PC-3 (cell line): ENCODE measurements around the gene PHKA1. TPM values are rescaled to one million over a fixed set of nuclear protein-coding genes. Genes with fewer than 3 reads are reported as not detected.
A peak's percentile ranks its signal among the peaks of the same experiment; 100 is the strongest.
"Not testable (repeated sequence)": the region's sequence is repeated elsewhere in the genome, so short reads cannot be mapped to it uniquely, and the experiment has no call there.

Experiments used
- ATAC-seq: fragments of 200-7000 bp; cut with Tn5 transposase; 2 replicates; pipeline ENCODE4 v1.9.1; 2020; ENCODE audit warnings: mild to moderate bottlenecking, moderate library complexity
- BruUV-seq: library from RNA; stranded (reverse); fragments of 400-500 nt; replicated peaks from 2 replicates; lab custom pipeline; 2021; lab: Mats Ljungman, UMichigan
- CTCF ChIA-PET: fragments of 300-600 bp; sonication (Branson Sonifier 250); formaldehyde crosslinking; loops from one replicate; lab custom pipeline; 2022; ENCODE audit warnings: antibody characterized with exemption; lab: Charles Lee
- POLR2A ChIA-PET: fragments of 300-600 bp; sonication (Branson Sonifier 250); formaldehyde crosslinking; loops from one replicate; lab custom pipeline; 2022; ENCODE audit warnings: antibody characterized with exemption; ENCODE audit not compliant: unreplicated experiment; lab: Charles Lee
- DNase-seq: peaks from one replicate; pipeline ENCODE4 v3.0.0-alpha.2; 2015
- H2AFZ ChIP-seq: fragments of 300-600 bp; sonication (generic); 2 replicates; pipeline ENCODE4 v1.6.0; 2016; ENCODE audit warnings: antibody characterized with exemption, low read length
- H3F3A ChIP-seq: fragments of 300-600 bp; sonication (generic); one replicate; pipeline ENCODE4 v1.6.0; 2017; ENCODE audit warnings: antibody characterized with exemption, low read length, control low read depth, mild to moderate bottlenecking; ENCODE audit not compliant: unreplicated experiment
- H3K27ac ChIP-seq: fragments of 300-600 bp; sonication (generic); 2 replicates; pipeline ENCODE4 v1.5.1; 2016; ENCODE audit warnings: mild to moderate bottlenecking, low read length
- H3K27me3 ChIP-seq: fragments of 300-600 bp; sonication (generic); 2 replicates; pipeline ENCODE4 v1.6.1; 2016; ENCODE audit warnings: low read length, mixed read lengths
- H3K36me3 ChIP-seq: fragments of 300-600 bp; sonication (generic); 2 replicates; pipeline ENCODE4 v1.6.1; 2016; ENCODE audit warnings: low read depth, mixed run types, low read length, mixed read lengths
- H3K4me1 ChIP-seq: fragments of 300-600 bp; sonication (generic); 2 replicates; pipeline ENCODE4 v1.5.1; 2016; ENCODE audit warnings: low read length; ENCODE audit not compliant: insufficient read depth
- H3K4me2 ChIP-seq: fragments of 300-600 bp; sonication (generic); 2 replicates; pipeline ENCODE4 v1.6.0; 2016; ENCODE audit warnings: low read length
- H3K4me3 ChIP-seq: fragments of 300-600 bp; sonication (generic); 2 replicates; pipeline ENCODE4 v1.5.1; 2016; ENCODE audit warnings: mild to moderate bottlenecking, low read length, mixed read lengths
- H3K79me2 ChIP-seq: fragments of 300-600 bp; sonication (generic); 2 replicates; pipeline ENCODE4 v1.6.1; 2017; ENCODE audit warnings: low read length, mixed read lengths
- H3K9ac ChIP-seq: fragments of 300-600 bp; sonication (generic); 2 replicates; pipeline ENCODE4 v1.6.0; 2016; ENCODE audit warnings: mild to moderate bottlenecking, low read length
- H3K9me2 ChIP-seq: fragments of 300-600 bp; sonication (generic); replicated peaks from 2 replicates; pipeline ENCODE4 v1.6.1; 2016; ENCODE audit warnings: mixed run types, low read length, mixed read lengths
- H3K9me3 ChIP-seq: fragments of 300-600 bp; sonication (generic); 2 replicates; pipeline ENCODE4 v1.6.1; 2016; ENCODE audit warnings: low read length, mixed read lengths
- H4K20me1 ChIP-seq: fragments of 300-600 bp; sonication (generic); 2 replicates; pipeline ENCODE4 v1.6.1; 2016; ENCODE audit warnings: low read length, mixed read lengths
- CTCF ChIP-seq: fragments of 300-600 bp; sonication (generic); conservative IDR thresholded peaks from 2 replicates; pipeline ENCODE4 v1.5.1; 2017; ENCODE audit warnings: antibody characterized with exemption, low read depth, mild to moderate bottlenecking, low read length
- EZH2 ChIP-seq: fragments of 300-600 bp; sonication (generic); IDR thresholded peaks from one replicate; pipeline ENCODE4 v1.6.1; 2017; ENCODE audit warnings: antibody characterized with exemption, mild to moderate bottlenecking, low read length; ENCODE audit not compliant: unreplicated experiment
- EZH2phosphoT487 ChIP-seq: fragments of 300-600 bp; sonication (generic); IDR thresholded peaks from 2 replicates; pipeline ENCODE4 v1.6.1; 2018; ENCODE audit warnings: mild to moderate bottlenecking, antibody characterized with exemption, low read length, borderline replicate concordance
- intact Hi-C: fragments of 100-400 bp; cut with micrococcal nuclease; formaldehyde crosslinking; loops from 2 replicates; pipeline ENCODE4 v1.9.0; 2023
- total RNA-seq: library from RNA; depleted of rRNA; stranded (reverse); fragments of >200 nt; gene quantifications from 2 replicates; pipeline ENCODE4 v1.2.3, GENCODE V29; 2014

PHKA1 gene
- total RNA-seq, 1 experiment from 2014 or later = 28.5 TPM

GRCh38 chrX:72676465-72676864 lies 37.6 kb downstream of the PHKA1 start:
- Histone ChIP-seq H3K27me3 (no peaks in the 10 kb centered on the region), H3K79me2 (no peaks in the 10 kb centered on the region), H3K36me3 (peaks cover 21% of the 10 kb centered on the region), H3K9ac (no peak overlapping the region), H3K4me3 (no peak overlapping the region), H3K27ac (peak overlapping the region; percentile 57), H3K4me2 (peak overlapping the region; percentile 39), H3K9me3 (no peaks in the 10 kb centered on the region), H3K9me2 (no peaks in the 10 kb centered on the region), H2AFZ (no peak overlapping the region), H4K20me1 (no peaks in the 10 kb centered on the region), H3F3A (no peaks in the 10 kb centered on the region), H3K4me1 (peaks cover 15% of the 10 kb centered on the region)
- DNase-seq = peak; percentile 63
- intact Hi-C loops = no loop called here
- BruUV-seq = no TSS peak
- ChIA-PET POLR2A (no interaction called here), CTCF (no interaction called here)
- peak; percentile 70 for ATAC-seq
- no peak for TF ChIP-seq EZH2

- not testable (repeated sequence) for BruUV-seq
Observed at GRCh38 chrX:72673951-72674350, 40.2 kb downstream of the PHKA1 start.

GRCh38 chrX:72669508-72669907 lies 44.6 kb downstream of the PHKA1 start:
- POLR2A ChIA-PET, CTCF ChIA-PET, intact Hi-C loops, H3K27ac ChIP-seq, ATAC-seq, DNase-seq, H3K4me1 ChIP-seq, H3K79me2 ChIP-seq, H3K9ac ChIP-seq, H3K27me3 ChIP-seq, H3K4me2 ChIP-seq, H4K20me1 ChIP-seq, BruUV-seq, H3K4me3 ChIP-seq, H2AFZ ChIP-seq, H3K9me2 ChIP-seq, H3K9me3 ChIP-seq, H3F3A ChIP-seq: not testable (repeated sequence)
- peaks cover 20% of the 10 kb centered on the region for H3K36me3 ChIP-seq

More at GRCh38 chrX:72673951-72674350, 40.2 kb downstream of the PHKA1 start:
- H3K9me3 ChIP-seq, H3K79me2 ChIP-seq, H3K4me3 ChIP-seq, H3K9me2 ChIP-seq, CTCF ChIA-PET, ATAC-seq, DNase-seq, intact Hi-C loops, H3K9ac ChIP-seq, POLR2A ChIA-PET, H3K27me3 ChIP-seq, H4K20me1 ChIP-seq, H3K27ac ChIP-seq, H3K4me2 ChIP-seq, H3F3A ChIP-seq, H2AFZ ChIP-seq: not testable (repeated sequence)
- Histone ChIP-seq H3K36me3 (peaks cover 15% of the 10 kb centered on the region), H3K4me1 (peaks cover 15% of the 10 kb centered on the region)

- no peak for DNase-seq
- Histone ChIP-seq H3K4me3 (no peak overlapping the region), H3K9me3 (no peaks in the 10 kb centered on the region), H3K36me3 (peaks cover 7% of the 10 kb centered on the region), H4K20me1 (no peaks in the 10 kb centered on the region), H2AFZ (no peak overlapping the region), H3K9ac (no peak overlapping the region), H3K4me2 (no peak overlapping the region), H3K9me2 (no peaks in the 10 kb centered on the region), H3K27me3 (no peaks in the 10 kb centered on the region), H3K4me1 (no peaks in the 10 kb centered on the region), H3K79me2 (peaks cover 11% of the 10 kb centered on the region), H3K27ac (no peak overlapping the region), H3F3A (no peaks in the 10 kb centered on the region)
- CTCF ChIA-PET = no interaction called here
- no TSS peak for BruUV-seq
- TF ChIP-seq EZH2 (no peak), CTCF (no peak), EZH2phosphoT487 (no peak)
- POLR2A ChIA-PET = no interaction called here
- intact Hi-C loops = no loop called here
- no peak for ATAC-seq
Observed at GRCh38 chrX:72666451-72666850, 47.7 kb downstream of the PHKA1 start.
